DND-41 (cell line): ENCODE measurements around the gene IGF2BP2.

Experiments
- ATAC-seq: fragments of 200-7000 bp; cut with Tn5 transposase; 3 replicates; pipeline ENCODE4 v1.9.1; 2021; ENCODE audit warnings: low read depth; ENCODE audit not compliant: insufficient read depth
- DNase-seq: peaks from one replicate; pipeline ENCODE4 v3.0.0-alpha.2; 2020
- H2AFZ ChIP-seq: 2 replicates; pipeline ENCODE4 v1.6.0; 2012; ENCODE audit warnings: low read depth, low read length
- H3K27ac ChIP-seq: 2 replicates; pipeline ENCODE4 v1.5.1; 2012; ENCODE audit warnings: low read length, inconsistent platforms
- H3K27me3 ChIP-seq: fragments of 200-600 bp; sonication (generic); 2 replicates; pipeline ENCODE4 v1.6.0; 2012; ENCODE audit warnings: low read length, mild to moderate bottlenecking, inconsistent platforms; ENCODE audit not compliant: insufficient read depth, poor library complexity
- H3K36me3 ChIP-seq: 2 replicates; pipeline ENCODE4 v1.5.1; 2012; ENCODE audit warnings: low read length, inconsistent platforms; ENCODE audit not compliant: insufficient read depth
- H3K4me1 ChIP-seq: 2 replicates; pipeline ENCODE4 v1.5.1; 2012; ENCODE audit warnings: mild to moderate bottlenecking, low read length; ENCODE audit not compliant: insufficient read depth
- H3K4me2 ChIP-seq: 2 replicates; pipeline ENCODE4 v1.6.0; 2012; ENCODE audit warnings: mild to moderate bottlenecking, moderate library complexity, low read length, inconsistent platforms; ENCODE audit not compliant: insufficient read depth
- H3K4me3 ChIP-seq, 2 experiments: fragments of 200-600 bp in 1 of 2; shearing (Covaris generic) in 1 of 2; 2 replicates each; pipeline ENCODE4 v1.5.1; 2012 to 2016; ENCODE audit warnings: inconsistent platforms in 2 of 2, low read length in 2 of 2, mild to moderate bottlenecking in 2 of 2, low read depth in 1 of 2, moderate library complexity in 1 of 2
- H3K79me2 ChIP-seq: 2 replicates; pipeline ENCODE4 v1.6.0; 2012; ENCODE audit warnings: low read length, inconsistent platforms; ENCODE audit not compliant: insufficient read depth
- H3K9ac ChIP-seq: 2 replicates; pipeline ENCODE4 v1.6.0; 2012; ENCODE audit warnings: low read depth, mild to moderate bottlenecking, inconsistent platforms, low read length, moderate library complexity
- H3K9me3 ChIP-seq: 2 replicates; pipeline ENCODE4 v1.5.1; 2012; ENCODE audit warnings: low read length, moderate library complexity, mild to moderate bottlenecking, inconsistent platforms; ENCODE audit not compliant: insufficient read depth, severe bottlenecking
- H4K20me1 ChIP-seq: 2 replicates; pipeline ENCODE4 v1.6.0; 2012; ENCODE audit warnings: low read length; ENCODE audit not compliant: insufficient read depth
- EZH2 ChIP-seq: IDR thresholded peaks from 3 replicates; pipeline ENCODE4 v1.6.1; 2012; ENCODE audit warnings: borderline replicate concordance, low read depth, mild to moderate bottlenecking, moderate library complexity, low read length, inconsistent platforms; ENCODE audit not compliant: severe bottlenecking
- TF ChIP-seq, protein P1 (sequence below): IDR thresholded peaks from 2 replicates; pipeline ENCODE4 v1.5.1; 2012; ENCODE audit warnings: borderline replicate concordance, low read length, moderate library complexity, mild to moderate bottlenecking; ENCODE audit not compliant: poor library complexity, severe bottlenecking; ENCODE audit errors: extremely low read depth

Gene IGF2BP2

DNA sequence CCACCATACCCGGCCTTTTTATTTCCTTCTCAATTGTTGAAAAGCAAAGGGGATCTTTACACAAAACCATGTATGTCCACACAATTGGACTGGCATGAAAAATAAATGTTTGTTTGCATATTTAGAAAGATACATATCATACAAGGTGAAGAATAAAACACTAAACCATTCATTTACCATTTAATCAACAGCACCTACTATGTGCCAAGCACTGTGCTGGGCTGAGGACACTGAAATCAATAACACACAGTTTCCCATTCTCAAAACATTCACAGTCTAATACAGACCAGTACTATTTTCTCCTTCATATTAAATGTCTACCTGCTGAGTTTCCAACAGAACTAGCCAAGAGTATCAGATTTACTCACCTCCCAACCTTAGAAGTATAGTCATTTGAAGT is 84.7 kb downstream of the IGF2BP2 start:
- no peak for TF ChIP-seq EZH2
- TF ChIP-seq, protein P1, sequence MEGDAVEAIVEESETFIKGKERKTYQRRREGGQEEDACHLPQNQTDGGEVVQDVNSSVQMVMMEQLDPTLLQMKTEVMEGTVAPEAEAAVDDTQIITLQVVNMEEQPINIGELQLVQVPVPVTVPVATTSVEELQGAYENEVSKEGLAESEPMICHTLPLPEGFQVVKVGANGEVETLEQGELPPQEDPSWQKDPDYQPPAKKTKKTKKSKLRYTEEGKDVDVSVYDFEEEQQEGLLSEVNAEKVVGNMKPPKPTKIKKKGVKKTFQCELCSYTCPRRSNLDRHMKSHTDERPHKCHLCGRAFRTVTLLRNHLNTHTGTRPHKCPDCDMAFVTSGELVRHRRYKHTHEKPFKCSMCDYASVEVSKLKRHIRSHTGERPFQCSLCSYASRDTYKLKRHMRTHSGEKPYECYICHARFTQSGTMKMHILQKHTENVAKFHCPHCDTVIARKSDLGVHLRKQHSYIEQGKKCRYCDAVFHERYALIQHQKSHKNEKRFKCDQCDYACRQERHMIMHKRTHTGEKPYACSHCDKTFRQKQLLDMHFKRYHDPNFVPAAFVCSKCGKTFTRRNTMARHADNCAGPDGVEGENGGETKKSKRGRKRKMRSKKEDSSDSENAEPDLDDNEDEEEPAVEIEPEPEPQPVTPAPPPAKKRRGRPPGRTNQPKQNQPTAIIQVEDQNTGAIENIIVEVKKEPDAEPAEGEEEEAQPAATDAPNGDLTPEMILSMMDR = no peak
- Histone ChIP-seq H3K27me3 (peaks cover 11% of the 10 kb centered on the region), H3K9me3 (no peaks in the 10 kb centered on the region), H3K9ac (no peak overlapping the region), H2AFZ (no peak overlapping the region), H4K20me1 (no peaks in the 10 kb centered on the region), H3K4me2 (no peak overlapping the region), H3K27ac (no peak overlapping the region), H3K36me3 (no peaks in the 10 kb centered on the region), H3K4me1 (no peaks in the 10 kb centered on the region), H3K79me2 (no peaks in the 10 kb centered on the region), H3K4me3 (no peak overlapping the region)
- DNase-seq (no peak), ATAC-seq (no peak)

DNA sequence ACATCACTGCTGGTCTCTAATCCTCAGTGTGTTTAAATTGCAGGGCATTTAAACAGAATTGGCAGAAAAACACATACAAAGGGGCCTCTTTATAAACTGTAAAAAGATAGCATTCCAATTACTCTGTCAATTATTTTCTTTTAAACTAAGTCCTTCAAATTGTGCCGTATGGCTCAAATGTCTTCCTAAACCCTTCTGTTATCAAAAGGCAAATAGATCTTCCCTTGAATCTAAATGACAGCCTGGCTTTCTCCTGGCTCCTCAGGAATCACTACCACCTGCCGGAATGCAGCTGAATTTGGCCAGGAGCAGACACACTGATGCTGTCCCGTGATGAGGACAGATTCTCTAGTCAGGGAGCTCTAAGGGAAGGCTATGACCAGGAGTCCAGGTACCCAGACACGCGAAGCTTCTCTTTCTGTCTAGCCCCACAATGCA is 85.6 kb downstream of the IGF2BP2 start:
- H2AFZ ChIP-seq = no peak overlapping the region
- no peak for DNase-seq
- no peaks in the 10 kb centered on the region for H4K20me1 ChIP-seq
- H3K27ac ChIP-seq = no peak overlapping the region
- H3K4me2 ChIP-seq = no peak overlapping the region
- H3K27me3 ChIP-seq = peaks cover 7% of the 10 kb centered on the region
- TF ChIP-seq, protein P1 = no peak
- TF ChIP-seq EZH2 = no peak
- H3K9me3 ChIP-seq = no peaks in the 10 kb centered on the region
- no peaks in the 10 kb centered on the region for H3K79me2 ChIP-seq
- H3K4me1 ChIP-seq = no peaks in the 10 kb centered on the region
- H3K36me3 ChIP-seq = no peaks in the 10 kb centered on the region
- H3K4me3 ChIP-seq = no peak overlapping the region
- H3K9ac ChIP-seq = no peak overlapping the region
- no peak for ATAC-seq

DNA sequence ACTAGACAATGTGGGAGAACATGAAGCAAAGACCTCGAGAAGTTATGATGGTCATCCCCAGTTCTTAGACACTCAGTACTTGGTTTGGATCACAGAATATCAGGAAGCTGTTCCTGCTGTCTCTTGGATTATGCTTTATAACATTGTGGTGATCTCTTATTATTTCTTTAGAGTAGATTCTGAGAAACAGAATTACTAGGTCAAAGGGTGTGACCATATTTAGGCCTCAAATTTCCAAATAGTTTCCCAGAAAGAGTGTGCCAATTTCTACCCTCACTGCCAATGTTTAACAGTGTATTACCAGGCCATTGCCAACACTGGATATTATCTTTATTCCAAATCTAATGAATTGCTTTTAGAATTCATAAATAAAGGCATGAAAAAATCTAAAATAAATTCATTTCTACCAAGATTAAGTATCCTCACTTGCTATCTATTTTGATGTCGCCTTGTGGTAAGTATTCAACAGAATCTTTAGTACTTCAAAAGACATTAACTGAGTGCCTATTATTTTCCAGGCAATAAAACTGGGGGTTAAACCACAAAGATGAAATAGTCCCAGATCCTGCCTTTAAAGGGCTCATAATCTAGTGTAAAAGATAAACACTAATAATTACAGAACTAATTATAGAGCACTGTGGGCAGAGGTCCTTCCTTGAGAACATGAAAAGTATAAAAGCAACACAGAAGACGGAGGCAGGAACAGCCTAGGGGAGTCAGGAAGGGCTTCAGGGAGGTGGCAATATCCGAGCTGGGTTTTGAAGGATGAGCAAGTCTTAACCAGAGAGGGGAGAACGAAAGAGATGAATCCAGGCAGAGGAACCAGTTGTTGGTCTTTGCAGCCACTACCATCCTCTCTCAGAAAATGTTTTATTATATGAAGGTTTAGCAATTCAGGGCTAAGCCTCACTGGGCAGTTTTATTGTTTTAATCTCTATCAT is 86.8 kb downstream of the IGF2BP2 start:
- Histone ChIP-seq H3K9ac (no peak overlapping the region), H3K79me2 (no peaks in the 10 kb centered on the region), H2AFZ (no peak overlapping the region), H3K36me3 (no peaks in the 10 kb centered on the region), H4K20me1 (no peaks in the 10 kb centered on the region), H3K4me2 (no peak overlapping the region), H3K4me3 (no peak overlapping the region), H3K4me1 (no peaks in the 10 kb centered on the region), H3K27me3 (peaks cover 7% of the 10 kb centered on the region), H3K27ac (no peak overlapping the region), H3K9me3 (no peaks in the 10 kb centered on the region)
- DNase-seq (no peak), ATAC-seq (no peak)
- no peak for TF ChIP-seq EZH2
- TF ChIP-seq, protein P1 = no peak

DNA sequence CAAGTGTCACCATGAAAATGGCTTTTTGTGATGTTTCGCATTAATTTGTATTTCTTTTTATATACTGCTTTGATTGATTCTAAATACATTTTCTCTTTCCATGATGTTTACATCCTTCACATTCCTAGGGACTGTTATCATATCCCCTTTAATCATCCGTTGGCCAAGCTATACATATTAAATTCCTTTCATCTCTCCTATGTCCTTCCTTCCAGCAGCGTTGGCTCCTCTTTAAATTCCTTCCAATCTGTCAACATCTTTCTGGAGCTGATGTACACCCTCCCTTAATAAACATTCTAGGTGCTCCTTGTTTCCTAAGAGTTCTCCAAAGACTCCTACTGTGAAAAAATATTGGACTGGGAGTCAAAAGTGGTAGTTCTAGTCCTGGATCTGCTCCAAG is 87.8 kb downstream of the IGF2BP2 start:
- ATAC-seq = no peak

More for the DNA sequence above, 87.8 kb downstream of the IGF2BP2 start:
- Histone ChIP-seq H3K4me3 (no peak overlapping the region), H3K9ac (no peak overlapping the region), H2AFZ (no peak overlapping the region), H3K79me2 (no peaks in the 10 kb centered on the region), H3K27ac (no peak overlapping the region), H4K20me1 (no peaks in the 10 kb centered on the region), H3K9me3 (no peaks in the 10 kb centered on the region), H3K4me2 (no peak overlapping the region), H3K4me1 (no peaks in the 10 kb centered on the region), H3K27me3 (peaks cover 7% of the 10 kb centered on the region), H3K36me3 (no peaks in the 10 kb centered on the region)
- DNase-seq = no peak
- TF ChIP-seq, protein P1 = no peak
- TF ChIP-seq EZH2 = no peak
